GM11168 (cell line): Measurements from ENCODE around the gene TNNT1.
"Not testable (repeated sequence)": the region's sequence is repeated elsewhere in the genome, so short reads cannot be mapped to it uniquely, and the experiment has no call there.

Experiments
- in situ Hi-C: fragments of 300-500 bp; cut with MboI; formaldehyde crosslinking; loops from one replicate; pipeline ENCODE4 v1.12.0; 2022; ENCODE audit warnings: low sequenced_read_pairs; ENCODE audit not compliant: unreplicated experiment

TNNT1 gene

GRCh38 chr19:55171440-55171839 lies 22.4 kb upstream of the TNNT1 start:
- in situ Hi-C loops: no loop called here

- in situ Hi-C loops: no loop called here
Measured at GRCh38 chr19:55169136-55169535, 20.1 kb upstream of the TNNT1 start.

- in situ Hi-C loops: no loop called here
Measured at GRCh38 chr19:55166530-55167268, 17.7 kb upstream of the TNNT1 start, which contains the start of gene DNAAF3. DNAAF3 (minus strand) TSS chr19:55166613; CDS start chr19:55166413, 200 bp downstream.

GRCh38 chr19:55165952-55166529 lies 17.0 kb upstream of the TNNT1 start:
- in situ Hi-C loops: no loop called here

GRCh38 chr19:55161571-55162322 lies 12.7 kb upstream of the TNNT1 start:
- in situ Hi-C loops: no loop called here

GRCh38 chr19:55160986-55161365 lies 12.0 kb upstream of the TNNT1 start:
- in situ Hi-C loops: no loop called here

- in situ Hi-C loops: no loop called here
Measured at GRCh38 chr19:55160128-55160985, 11.4 kb upstream of the TNNT1 start.

- in situ Hi-C loops: no loop called here
Measured at GRCh38 chr19:55158848-55159749, 10.1 kb upstream of the TNNT1 start.

- in situ Hi-C loops: no loop called here
Measured at GRCh38 chr19:55158423-55158822, 9.4 kb upstream of the TNNT1 start.

- in situ Hi-C loops: no loop called here
Measured at GRCh38 chr19:55157064-55157908, 8.3 kb upstream of the TNNT1 start, which contains the start of gene TNNI3. TNNI3 (minus strand) TSS chr19:55157732; CDS start chr19:55157589, 143 bp downstream.

- in situ Hi-C loops: no loop called here
Measured at GRCh38 chr19:55156202-55157063, 7.4 kb upstream of the TNNT1 start.

- in situ Hi-C loops: not testable (repeated sequence)
Measured at GRCh38 chr19:55155784-55156183, 6.8 kb upstream of the TNNT1 start.

GRCh38 chr19:55153652-55154264 lies 4.8 kb upstream of the TNNT1 start:
- in situ Hi-C loops: no loop called here

- in situ Hi-C loops: no loop called here
Measured at GRCh38 chr19:55152017-55152416, 3.0 kb upstream of the TNNT1 start.

- in situ Hi-C loops: loop anchor here (25.0 kb wide), 1 partner anchor 265 kb away; the partner anchor contains the start of gene UBE2S
Measured at GRCh38 chr19:55147545-55148251, 1.3 kb downstream of the TNNT1 start.

GRCh38 chr19:55146705-55147273 lies 2.2 kb downstream of the TNNT1 start:
- in situ Hi-C loops: loop anchor here (25.0 kb wide), 1 partner anchor 266 kb away; the partner anchor contains the start of gene UBE2S
